Measurements from ENCODE around the gene NPC2.

NPC2 gene

GRCh38 chr14:74518221-74518620 is 25.1 kb upstream of the NPC2 start:
- no peak for DNase-seq

GRCh38 chr14:74517731-74518130 is 24.6 kb upstream of the NPC2 start:
- no peak for DNase-seq

GRCh38 chr14:74516451-74517160 is 23.5 kb upstream of the NPC2 start:
- DNase-seq: no peak

- no peak for DNase-seq
These were observed 22.8 kb upstream of the NPC2 start for GRCh38 chr14:74515891-74516412.

GRCh38 chr14:74514471-74514941 is 21.4 kb upstream of the NPC2 start:
- no peak for DNase-seq

DNA sequence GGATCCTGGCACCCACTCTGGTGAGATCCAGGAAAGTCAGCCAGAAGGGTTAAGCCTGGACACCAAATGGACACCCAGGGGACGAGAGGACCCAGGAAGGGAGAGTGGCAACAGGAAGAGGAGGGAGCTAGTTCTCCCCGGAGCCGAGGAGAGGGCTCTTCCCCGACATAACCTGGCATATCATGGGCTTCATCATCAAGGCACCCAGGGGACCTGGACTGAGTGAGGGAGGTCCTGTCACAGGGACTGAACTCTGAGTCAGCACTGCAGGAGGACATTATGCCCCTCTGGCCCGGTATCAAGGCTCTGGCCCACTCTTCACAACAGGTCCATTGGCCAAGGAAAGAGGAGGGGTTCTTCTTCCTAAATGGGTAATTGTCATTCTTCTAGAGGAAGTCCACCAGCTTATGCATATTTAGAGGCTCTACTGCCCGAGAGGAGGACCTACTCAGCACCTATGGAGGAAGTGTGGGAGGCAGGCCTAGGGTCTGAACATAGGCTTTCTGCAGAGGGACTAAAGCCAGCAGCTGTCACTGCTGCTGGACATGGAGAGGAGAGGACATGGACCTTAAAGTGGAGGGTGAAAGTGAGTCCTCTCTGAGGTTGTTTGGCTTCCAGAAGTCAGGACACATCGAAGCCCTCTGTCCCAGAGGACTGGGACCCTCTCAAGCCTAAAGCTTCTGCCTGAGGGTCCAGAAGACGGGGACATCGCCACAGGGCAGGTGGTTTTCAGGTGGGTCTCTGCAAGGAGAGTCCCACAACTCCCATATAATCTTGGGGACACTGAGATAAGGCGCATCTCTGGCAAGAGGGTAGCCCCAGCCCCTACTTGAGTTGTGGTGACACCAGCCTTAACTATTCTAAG is 19.1 kb upstream of the NPC2 start:
- DNase-seq: no peak

- no peak for DNase-seq
These were observed 17.9 kb upstream of the NPC2 start for GRCh38 chr14:74510959-74511409.

GRCh38 chr14:74510223-74510931 is 17.3 kb upstream of the NPC2 start:
- DNase-seq: no peak

DNA sequence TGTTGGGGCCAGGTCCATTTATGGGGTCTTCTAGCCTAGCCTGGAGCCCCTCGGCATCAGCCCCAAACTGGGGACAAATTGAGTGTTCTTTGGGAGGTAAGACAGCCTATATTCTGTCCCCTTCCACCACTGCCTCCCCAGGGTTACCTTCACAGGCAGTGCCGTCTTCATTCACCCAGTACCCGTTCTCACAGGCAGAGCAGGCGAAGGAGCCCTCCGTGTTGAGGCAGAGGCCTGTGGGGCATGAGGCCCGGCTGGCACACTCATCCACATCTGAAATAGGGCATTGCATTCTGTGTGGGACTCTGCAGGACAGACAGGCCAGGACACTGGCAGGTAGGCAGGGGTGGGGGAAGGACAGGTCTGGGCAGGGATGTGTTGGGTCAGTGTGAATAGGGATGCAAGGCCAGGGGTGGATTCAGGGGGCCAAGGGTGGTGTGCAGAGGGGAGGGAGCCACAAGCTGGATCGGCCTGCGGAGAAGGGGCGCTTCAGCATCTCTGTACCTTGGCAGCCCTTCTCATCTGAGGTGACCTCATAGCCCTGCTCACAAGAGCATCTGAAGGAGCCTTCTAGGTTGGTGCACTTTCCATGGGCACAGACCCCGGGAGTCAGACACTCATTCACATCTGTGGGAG is 16.6 kb upstream of the NPC2 start:
- no peak for DNase-seq

GRCh38 chr14:74508844-74509428 is 15.8 kb upstream of the NPC2 start:
- DNase-seq: no peak

DNA sequence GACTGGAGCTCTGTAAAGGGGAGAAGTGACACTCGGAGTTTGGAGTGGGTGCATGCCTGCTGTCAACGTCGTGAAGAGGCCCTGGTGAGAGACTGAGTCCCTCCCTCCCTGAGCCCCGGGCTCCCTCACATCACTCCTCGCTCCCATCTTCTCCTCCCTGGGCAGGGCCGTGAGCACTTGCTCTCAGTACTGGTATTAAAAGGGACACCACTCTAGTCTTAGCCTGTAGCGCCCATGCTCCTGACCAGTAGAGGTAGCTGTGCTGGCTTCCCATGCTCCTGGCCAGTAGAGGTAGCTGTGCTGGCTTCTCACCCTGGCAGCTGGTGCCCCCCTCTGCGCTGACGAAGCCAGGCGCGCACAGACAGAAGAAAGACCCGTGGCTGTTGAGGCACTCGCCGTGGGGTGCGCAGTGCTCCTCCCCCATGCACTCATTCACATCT is 15.2 kb upstream of the NPC2 start:
- no peak for DNase-seq

DNA sequence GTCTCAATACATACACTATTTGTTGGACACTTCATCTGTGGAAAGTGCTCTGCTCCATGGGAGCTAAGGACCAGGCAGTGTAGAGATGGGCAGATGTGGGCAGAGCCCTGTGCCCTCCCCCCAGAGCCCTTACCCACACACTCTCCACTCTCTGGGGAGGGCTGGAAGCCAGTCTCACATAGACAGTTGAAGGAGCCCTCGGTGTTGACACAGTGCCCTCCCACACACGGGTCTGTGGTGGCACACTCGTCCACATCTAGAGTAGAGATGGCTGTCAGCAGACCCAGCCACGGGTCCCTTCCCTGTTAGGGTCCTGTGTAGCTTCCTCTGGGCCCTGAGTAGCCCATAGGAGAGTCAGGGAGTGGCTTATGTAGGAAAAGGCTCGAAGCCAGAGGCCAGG is 14.7 kb upstream of the NPC2 start:
- DNase-seq: no peak

- DNase-seq: no peak
These were observed 14.0 kb upstream of the NPC2 start for GRCh38 chr14:74507085-74507484.

DNA sequence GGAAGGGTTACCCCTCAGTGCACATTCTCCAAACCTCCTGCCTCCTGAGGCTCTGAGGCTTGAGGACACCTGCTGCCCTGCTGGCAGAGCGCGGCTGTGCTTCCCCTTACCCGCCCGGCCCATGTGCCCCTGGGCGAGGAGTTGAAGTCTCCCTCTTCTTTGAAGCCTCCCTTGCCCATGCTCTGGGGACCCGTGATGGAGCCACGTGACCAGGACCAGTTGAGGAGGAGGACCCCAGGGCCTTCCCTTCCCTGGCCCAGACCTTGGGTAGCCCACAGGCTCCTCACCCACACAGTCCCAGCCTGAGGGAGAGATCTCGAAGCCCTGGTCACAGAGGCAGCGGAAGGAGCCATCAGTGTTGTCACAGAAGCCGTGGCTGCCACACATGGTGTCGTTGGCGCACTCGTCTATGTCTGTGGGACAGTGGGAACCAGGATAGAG is 13.3 kb upstream of the NPC2 start:
- DNase-seq: no peak

GRCh38 chr14:74505831-74506230 is 12.7 kb upstream of the NPC2 start:
- DNase-seq: no peak

- no peak for DNase-seq
These were observed 12.0 kb upstream of the NPC2 start for GRCh38 chr14:74504874-74505720.

- DNase-seq: no peak
These were observed 11.3 kb upstream of the NPC2 start for GRCh38 chr14:74504412-74504811.

- DNase-seq: no peak
These were observed 10.8 kb upstream of the NPC2 start for GRCh38 chr14:74503938-74504335.

GRCh38 chr14:74503291-74503937 is 10.3 kb upstream of the NPC2 start:
- DNase-seq: no peak

DNA sequence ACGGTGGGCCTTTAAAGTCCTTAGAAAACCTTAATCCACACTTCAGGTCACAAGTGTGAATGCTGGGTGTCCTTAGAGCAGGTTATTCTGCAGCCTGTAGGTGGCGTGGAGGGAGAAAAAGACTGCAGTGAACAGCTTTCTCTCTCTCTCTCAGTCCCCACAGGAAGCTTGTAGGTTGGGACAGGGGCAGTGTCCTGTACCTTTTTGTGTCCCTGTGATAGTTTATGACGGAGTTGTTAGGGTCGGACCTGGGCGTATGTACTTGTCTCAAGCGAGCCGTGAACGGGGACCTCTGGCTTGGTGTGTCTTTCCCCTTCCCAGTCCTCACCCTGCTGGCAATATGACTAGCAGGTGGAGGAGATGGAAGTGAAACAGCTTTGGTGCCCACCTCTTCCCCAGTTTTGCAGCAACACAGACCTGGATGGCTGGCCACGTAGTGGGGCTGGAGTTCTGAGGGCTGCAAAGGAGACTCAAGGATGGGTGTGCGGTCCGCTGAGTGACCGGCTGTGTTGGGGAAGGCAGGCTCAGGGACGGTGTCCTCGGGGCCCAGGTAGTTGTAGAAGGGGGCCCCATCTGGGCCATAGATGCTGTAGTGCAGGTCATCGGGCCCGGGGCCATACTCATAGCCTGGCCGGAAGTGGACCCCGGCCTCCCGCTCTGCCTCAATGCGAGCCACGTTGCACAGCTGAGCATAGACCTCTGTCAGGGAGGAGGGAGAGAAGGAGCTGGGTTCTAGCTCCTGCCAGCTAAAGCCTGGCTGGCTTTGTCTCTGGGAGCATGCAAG is 9.3 kb upstream of the NPC2 start:
- DNase-seq: no peak
